Mucosa of rectum (tissue), 2 donors: Measurements from ENCODE around the gene RGS9.
"Not testable (repeated sequence)": the region's sequence is repeated elsewhere in the genome, so short reads cannot be mapped to it uniquely, and the experiment has no call there.

ENCODE experiments used
- H3K27ac ChIP-seq, 2 donors: one replicate each; pipeline ENCODE4 v1.7.0; 2013; ENCODE audit warnings: inconsistent platforms in 2 of 2, low read depth in 2 of 2, low read length in 2 of 2
- H3K27me3 ChIP-seq, 2 donors: one replicate each; pipeline ENCODE4 v1.7.0; 2013; ENCODE audit warnings: low read length in 2 of 2; ENCODE audit not compliant: control insufficient read depth in 2 of 2, insufficient read depth in 2 of 2
- H3K36me3 ChIP-seq, 2 donors: one replicate each; pipeline ENCODE4 v1.7.0; 2013; ENCODE audit warnings: low read length in 2 of 2; ENCODE audit not compliant: control insufficient read depth in 2 of 2, insufficient read depth in 2 of 2
- H3K4me1 ChIP-seq, 2 donors: one replicate each; pipeline ENCODE4 v1.7.0; 2013; ENCODE audit warnings: low read length in 2 of 2, mild to moderate bottlenecking in 1 of 2; ENCODE audit not compliant: control insufficient read depth in 2 of 2, insufficient read depth in 2 of 2
- H3K4me3 ChIP-seq, 2 donors: one replicate each; pipeline ENCODE4 v1.7.0; 2013; ENCODE audit warnings: low read length in 2 of 2
- H3K9ac ChIP-seq, 2 donors: one replicate each; pipeline ENCODE4 v1.7.0; 2013; ENCODE audit warnings: low read length in 2 of 2, low read depth in 1 of 2, mild to moderate bottlenecking in 1 of 2
- H3K9me3 ChIP-seq, 2 donors: one replicate each; pipeline ENCODE4 v1.7.0; 2013; ENCODE audit warnings: low read length in 2 of 2; ENCODE audit not compliant: control insufficient read depth in 2 of 2
- donor health status: healthy.
- donor health status: Normal muscosa, but diverticular disease.

Gene RGS9

DNA sequence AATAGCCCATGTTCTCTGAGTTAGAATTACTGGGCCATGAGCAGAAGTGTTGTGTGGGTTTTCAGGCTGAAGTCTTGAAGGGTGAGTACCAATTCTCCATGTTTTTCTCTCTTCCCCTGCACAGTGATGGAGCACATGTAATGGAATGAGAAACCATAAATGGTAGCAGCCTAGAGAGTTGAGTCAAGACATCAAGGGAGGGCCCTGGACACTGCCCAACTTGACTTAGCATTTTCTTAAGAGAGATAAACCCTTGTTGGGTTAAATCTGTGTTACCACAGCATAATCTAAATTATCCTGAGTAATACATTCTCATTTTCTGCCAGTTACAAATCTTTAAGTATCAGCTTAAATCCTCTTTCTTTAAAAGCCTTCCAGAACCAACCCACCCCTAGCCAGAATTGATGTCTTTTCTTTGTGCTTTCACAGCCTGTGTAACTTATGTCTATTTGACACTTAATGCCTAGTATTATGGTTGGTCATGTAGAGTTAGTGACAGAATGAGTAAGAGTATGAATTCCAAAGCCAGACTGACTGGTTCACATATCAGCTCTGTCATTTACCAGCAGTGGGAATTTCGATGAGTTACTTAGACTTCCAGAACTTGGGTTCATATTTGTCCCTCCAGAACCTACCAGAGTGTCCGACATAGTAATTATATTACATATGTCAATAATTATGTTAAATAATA lies 27.0 kb upstream of the RGS9 start:
- Histone ChIP-seq H3K4me3 (no peak overlapping the region), H3K9me3 (no peaks in the 10 kb centered on the region), H3K36me3 (no peaks in the 10 kb centered on the region), H3K27me3 (no peaks in the 10 kb centered on the region), H3K27ac (no peak overlapping the region), H3K4me1 (peaks cover 0 to 5% of the 10 kb centered on the region in 2 donors), H3K9ac (no peak overlapping the region)

DNA sequence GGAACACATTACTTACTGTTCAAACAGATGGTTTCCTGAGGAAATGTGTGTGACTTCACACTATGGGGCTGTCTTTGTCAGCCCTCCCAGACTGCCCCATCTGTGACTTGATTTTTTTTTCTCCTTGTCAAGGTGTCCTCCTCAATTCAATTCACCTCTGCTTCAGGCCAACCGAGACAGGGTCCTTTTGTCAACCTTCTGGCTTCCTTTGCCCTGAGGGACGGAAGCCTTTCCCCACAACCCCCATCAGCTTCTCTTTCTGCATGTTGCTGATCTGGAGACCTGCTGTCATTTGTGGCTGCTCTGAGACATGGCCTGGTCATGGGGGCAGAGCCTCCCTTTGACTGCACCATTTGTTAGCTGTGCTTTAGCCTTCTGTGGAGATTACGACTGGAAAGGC lies 21.3 kb upstream of the RGS9 start:
- Histone ChIP-seq H3K4me3 (no peak overlapping the region), H3K36me3 (no peaks in the 10 kb centered on the region), H3K9me3 (peaks cover 0 to 2% of the 10 kb centered on the region in 2 donors), H3K9ac (no peak overlapping the region), H3K27ac (no peak overlapping the region), H3K27me3 (no peaks in the 10 kb centered on the region), H3K4me1 (no peaks in the 10 kb centered on the region)

DNA sequence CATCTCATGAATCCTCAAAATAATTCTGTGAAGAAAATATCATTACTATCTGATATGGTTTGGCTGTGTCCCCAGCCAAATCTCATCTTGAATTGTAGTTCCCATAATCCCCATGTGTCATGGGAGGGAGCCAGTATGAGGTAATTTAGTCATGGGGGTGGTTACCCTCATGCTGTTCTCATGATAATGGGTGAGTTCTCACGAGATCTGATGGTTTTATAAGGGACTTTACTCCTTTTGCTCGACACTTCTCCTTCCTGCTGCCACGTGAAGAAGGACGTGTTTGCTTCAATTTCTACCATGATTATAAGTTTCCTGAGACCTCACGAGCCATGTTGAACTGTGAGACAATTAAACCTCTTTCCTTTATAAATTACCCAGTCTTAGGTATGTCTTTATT lies 20.7 kb upstream of the RGS9 start:
- not testable (repeated sequence) for H3K27me3 ChIP-seq, H3K4me1 ChIP-seq, H3K36me3 ChIP-seq, H3K27ac ChIP-seq, H3K9ac ChIP-seq, H3K9me3 ChIP-seq, H3K4me3 ChIP-seq

DNA sequence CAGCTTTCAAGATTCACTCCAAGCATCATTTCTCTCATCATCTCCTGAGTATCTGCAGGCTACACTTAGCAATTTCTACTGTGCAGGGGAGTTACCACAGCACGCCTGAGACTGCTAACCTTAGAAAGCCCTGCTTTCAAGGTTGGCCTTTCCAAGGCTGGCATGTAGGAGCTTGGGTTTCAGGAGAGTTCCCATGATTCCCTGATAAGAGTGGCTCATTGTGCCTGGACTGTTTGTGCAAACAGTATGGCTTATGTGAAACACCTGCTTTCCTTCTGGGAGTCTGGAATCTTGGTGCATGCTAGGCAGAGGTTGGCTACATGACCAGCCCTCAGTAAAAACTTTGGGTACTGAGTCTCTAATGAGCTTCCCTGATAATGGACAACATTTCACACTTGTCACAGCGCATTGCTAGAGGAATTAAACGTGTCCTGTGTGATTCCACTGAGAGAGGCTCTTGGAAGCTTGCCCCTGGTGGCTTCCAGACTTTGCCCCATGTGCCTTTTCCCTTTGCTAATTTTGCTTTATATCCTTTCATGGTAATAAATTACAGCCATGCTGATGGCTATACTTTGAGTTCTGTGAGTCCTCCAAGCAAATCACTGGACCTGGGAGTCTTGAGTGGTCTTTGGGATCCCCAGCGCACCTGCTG lies 19.7 kb upstream of the RGS9 start:
- peaks cover 0 to 7% of the 10 kb centered on the region in 2 donors for H3K4me1 ChIP-seq
- H3K9ac ChIP-seq: no peak overlapping the region
- no peak overlapping the region for H3K4me3 ChIP-seq
- H3K9me3 ChIP-seq: peaks cover 0 to 2% of the 10 kb centered on the region in 2 donors
- no peaks in the 10 kb centered on the region for H3K27me3 ChIP-seq
- no peak overlapping the region for H3K27ac ChIP-seq
- no peaks in the 10 kb centered on the region for H3K36me3 ChIP-seq

DNA sequence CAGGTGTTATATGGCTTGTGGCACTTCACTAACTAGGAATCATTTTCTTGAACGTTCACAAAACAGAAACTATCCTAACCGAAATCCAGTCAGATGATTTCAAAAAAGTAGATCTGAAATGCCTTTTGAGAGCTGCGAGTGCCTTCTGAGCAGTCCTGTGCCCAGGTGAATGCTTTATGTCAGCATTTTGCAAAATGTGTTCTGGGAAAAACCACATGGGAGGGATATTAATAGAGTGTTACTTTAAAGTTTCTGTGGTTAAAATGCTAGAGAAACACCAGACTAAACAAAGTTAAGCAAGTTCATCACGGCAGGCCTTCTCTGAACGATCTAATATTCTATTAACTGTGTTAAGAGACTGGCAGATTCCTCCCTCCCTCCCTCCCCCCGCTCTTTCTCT lies 15.8 kb upstream of the RGS9 start:
- no peaks in the 10 kb centered on the region for H3K27me3 ChIP-seq
- H3K27ac ChIP-seq: no peak overlapping the region
- H3K4me3 ChIP-seq: no peak overlapping the region
- no peaks in the 10 kb centered on the region for H3K36me3 ChIP-seq
- H3K9me3 ChIP-seq: peaks cover 0 to 2% of the 10 kb centered on the region in 2 donors
- no peak overlapping the region for H3K9ac ChIP-seq
- H3K4me1 ChIP-seq: peaks cover 5 to 13% of the 10 kb centered on the region in 2 donors

DNA sequence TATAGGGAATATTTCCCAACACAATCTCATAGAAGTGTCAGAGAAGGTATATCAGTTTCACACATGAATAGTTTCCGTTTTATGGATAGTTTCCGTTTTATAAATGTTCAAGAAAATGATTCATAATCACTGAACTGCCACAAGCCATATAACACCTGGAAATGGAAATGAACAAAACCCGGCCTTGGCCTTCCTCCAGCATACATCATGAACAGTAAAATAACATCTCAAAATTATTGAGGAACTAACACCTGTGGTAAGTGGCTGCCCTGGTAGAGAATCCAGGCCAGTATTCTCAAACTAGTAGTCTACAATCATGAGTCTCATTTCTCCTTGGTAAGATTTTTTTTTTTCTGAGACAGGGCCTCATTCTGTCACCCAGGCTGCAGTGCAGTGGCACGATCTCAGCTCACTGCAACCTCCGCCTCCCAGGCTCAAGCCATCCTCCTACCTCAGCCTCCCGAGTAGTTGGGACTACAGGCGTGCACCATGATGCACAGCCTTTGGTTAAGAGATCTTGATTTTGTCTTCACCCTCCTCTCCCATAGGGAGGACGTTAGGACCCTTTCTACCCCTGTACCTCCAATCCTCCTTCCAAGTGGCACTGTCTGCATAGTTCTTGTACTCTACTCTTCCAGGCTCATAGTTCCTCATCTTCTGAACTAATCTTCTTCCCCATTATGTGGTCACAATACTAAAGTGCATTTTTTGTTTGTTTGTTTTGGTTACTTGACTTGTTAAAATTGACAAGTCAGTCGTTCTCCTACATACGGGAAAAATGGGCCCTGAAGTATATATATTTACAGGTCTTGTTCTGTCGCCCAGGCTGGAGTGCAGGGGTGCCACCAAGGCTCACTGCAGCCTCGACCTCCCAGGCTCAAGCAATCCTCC lies 15.0 kb upstream of the RGS9 start:
- Histone ChIP-seq H3K9ac (no peak overlapping the region), H3K9me3 (peaks cover 0 to 2% of the 10 kb centered on the region in 2 donors), H3K27me3 (no peaks in the 10 kb centered on the region), H3K36me3 (no peaks in the 10 kb centered on the region), H3K4me3 (peak overlapping the region; percentile 81 to 82), H3K4me1 (peaks cover 5 to 13% of the 10 kb centered on the region in 2 donors), H3K27ac (no peak overlapping the region)

DNA sequence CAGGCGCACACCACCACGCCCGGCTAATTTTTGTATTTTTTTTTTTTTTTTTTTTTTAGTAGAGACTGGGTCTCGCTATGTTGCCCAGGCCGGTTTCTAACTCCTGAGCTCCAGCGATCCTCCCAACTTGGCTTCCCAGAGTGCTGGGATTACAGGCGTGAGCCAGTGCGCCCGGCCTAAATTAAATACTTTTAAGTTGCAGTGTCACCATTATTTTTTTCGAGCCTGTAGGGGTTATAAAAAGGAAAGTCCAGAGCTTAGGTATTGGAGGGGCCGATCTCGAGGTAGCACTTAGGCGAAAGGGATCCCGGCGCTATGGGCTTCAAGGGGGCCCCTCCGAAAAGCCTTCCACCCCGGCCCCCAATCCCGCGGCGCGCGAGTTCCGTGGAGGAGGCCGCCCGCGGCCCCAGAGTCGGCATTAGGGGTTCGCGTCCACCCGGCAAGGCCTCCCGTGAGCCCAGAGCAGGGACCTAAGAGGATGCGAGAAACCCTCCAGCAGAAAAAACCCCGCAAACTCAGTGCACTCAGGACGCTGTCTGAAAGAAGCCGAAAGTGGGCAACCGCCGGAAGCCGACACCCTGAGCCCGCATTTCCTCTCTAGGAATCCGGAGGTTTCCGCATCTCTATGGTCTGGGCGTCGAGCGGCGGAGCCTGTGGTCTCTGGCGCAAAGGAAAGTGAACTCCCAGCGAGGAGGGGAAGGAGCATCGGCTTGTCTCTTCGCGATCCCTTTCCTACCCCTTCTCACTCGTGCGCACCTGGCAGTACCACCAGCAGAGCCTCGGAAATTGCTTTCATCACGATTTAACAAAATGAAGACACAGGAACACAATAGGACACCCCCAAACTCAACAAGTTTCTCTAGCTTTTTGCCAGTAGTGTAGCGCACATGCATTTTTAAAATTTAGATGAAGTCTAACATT lies 14.1 kb upstream of the RGS9 start:
- Histone ChIP-seq H3K27ac (peak overlapping the region; percentile 69 to 85), H3K4me1 (peaks cover 5 to 13% of the 10 kb centered on the region in 2 donors), H3K9me3 (peaks cover 0 to 2% of the 10 kb centered on the region in 2 donors), H3K9ac (peak overlapping the region; percentile 57 to 76), H3K27me3 (peaks cover 0 to 3% of the 10 kb centered on the region in 2 donors), H3K4me3 (peak overlapping the region; percentile 81 to 82), H3K36me3 (no peaks in the 10 kb centered on the region)

DNA sequence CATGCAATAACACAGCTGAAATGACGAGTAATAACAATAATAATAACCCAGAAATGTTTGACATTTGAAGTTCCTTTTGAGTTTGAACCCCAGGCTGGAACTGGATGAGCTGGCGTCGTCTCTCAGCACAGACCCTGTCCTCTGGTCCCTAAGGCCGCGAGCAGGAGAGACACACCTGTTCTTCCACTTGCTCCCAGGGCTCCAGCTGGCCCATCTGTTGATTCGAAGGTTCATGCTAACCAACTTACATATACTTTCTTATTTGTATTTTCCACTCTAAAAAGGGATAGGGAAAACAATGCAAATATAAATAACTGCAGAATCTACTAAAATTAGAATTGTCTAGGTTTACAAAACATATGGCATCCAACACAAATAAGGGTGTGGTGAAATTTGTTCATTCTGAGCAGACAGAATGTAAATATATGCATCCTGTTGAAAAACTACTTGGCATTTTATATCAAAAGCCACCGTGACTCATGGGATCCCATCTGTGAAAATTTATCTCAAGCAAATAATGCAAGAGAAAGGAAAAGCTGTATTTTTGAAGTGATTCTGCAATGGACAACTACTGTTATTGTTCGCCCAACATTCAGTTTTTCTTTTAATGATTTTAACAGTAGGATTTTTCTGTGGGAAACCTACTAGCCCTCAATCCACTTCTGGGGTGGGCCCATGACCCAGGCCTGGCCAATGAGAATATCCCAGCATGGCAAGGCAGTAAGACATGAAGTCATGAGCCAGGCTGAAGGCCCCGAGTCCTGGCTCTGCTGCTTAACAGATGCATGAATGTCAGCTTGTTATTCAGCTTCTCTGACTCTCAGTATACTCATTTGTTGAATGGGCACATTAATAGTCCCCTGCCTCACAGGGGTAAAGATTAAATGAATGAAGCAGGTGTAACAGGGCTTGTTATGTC lies 13.2 kb upstream of the RGS9 start:
- Histone ChIP-seq H3K9ac (peak overlapping the region; percentile 57 to 76), H3K27ac (peak overlapping the region; percentile 69 to 85), H3K4me1 (peaks cover 5 to 13% of the 10 kb centered on the region in 2 donors), H3K27me3 (peaks cover 0 to 3% of the 10 kb centered on the region in 2 donors), H3K36me3 (no peaks in the 10 kb centered on the region), H3K4me3 (peak overlapping the region; percentile 81 to 82), H3K9me3 (peaks cover 0 to under 1% of the 10 kb centered on the region in 2 donors)

DNA sequence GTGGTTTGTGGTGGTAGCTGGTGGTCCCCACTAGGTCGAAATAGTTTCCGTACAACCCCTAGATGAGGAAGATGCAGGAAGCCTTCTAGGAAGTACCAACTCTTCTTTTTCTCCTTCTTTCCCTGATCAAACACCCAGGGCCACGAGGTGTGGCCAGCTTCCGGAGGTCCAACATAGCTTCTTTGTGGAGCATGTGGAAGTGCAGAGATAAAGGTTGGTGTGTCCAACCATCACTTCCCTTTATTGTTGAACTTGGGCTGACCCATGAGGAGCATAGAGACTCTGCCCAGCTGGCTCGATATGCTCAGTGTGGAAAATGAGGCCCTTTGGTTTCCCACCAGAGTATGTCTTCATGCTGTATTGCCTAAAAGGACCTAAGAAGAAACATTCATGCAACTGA lies 6.3 kb upstream of the RGS9 start:
- H3K27ac ChIP-seq: no peak overlapping the region
- H3K9me3 ChIP-seq: no peaks in the 10 kb centered on the region
- H3K9ac ChIP-seq: no peak overlapping the region
- H3K27me3 ChIP-seq: peaks cover 0 to 3% of the 10 kb centered on the region in 2 donors
- H3K4me3 ChIP-seq: no peak overlapping the region
- H3K4me1 ChIP-seq: no peaks in the 10 kb centered on the region
- no peaks in the 10 kb centered on the region for H3K36me3 ChIP-seq
